ENCODE data around the gene SLC48A1.
A peak's percentile ranks its signal among the peaks of the same experiment; 100 is the strongest.

Gene SLC48A1

DNA sequence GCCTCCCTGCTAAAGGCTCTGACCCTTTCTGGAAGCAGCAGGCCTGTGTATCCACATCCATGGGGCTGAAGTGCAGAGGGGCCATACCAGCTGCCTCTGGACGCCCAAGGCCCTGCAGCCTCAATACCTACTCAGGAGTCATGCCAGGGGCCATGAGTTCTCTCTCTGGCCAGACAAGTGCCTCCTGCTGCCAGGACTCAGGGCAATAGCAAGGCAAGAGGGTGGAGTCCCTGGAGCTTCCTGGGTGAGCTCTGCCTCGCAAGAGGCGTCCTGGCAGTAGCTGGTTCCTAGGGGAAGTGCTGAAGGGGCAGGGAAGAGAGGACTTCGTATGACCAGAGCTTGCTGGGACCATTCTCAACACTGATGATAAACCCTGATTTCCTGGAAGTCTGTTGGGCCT is 36.8 kb upstream of the SLC48A1 start:
- ATAC-seq: no peak
- TF ChIP-seq ZC3H10 (CRISPR knock-in tag; IDR thresholded peaks at IDR 0.05) (no peak), ZNF70 (CRISPR knock-in tag; IDR thresholded peaks at IDR 0.05) (no peak), ZNF8 (CRISPR knock-in tag; IDR thresholded peaks at IDR 0.05) (no peak), RARB (CRISPR knock-in tag; IDR thresholded peaks at IDR 0.05) (no peak), ZFP30 (CRISPR knock-in tag; IDR thresholded peaks at IDR 0.05) (no peak), ZFP3 (CRISPR knock-in tag; IDR thresholded peaks at IDR 0.05) (no peak), ZNF565 (CRISPR knock-in tag; conservative IDR thresholded peaks at IDR 0.05; ENCODE audit: low read depth) (no peak), BACH2 (CRISPR knock-in tag; IDR thresholded peaks at IDR 0.05; ENCODE audit: borderline replicate concordance) (no peak)
- TF ChIP-seq, protein P1, sequence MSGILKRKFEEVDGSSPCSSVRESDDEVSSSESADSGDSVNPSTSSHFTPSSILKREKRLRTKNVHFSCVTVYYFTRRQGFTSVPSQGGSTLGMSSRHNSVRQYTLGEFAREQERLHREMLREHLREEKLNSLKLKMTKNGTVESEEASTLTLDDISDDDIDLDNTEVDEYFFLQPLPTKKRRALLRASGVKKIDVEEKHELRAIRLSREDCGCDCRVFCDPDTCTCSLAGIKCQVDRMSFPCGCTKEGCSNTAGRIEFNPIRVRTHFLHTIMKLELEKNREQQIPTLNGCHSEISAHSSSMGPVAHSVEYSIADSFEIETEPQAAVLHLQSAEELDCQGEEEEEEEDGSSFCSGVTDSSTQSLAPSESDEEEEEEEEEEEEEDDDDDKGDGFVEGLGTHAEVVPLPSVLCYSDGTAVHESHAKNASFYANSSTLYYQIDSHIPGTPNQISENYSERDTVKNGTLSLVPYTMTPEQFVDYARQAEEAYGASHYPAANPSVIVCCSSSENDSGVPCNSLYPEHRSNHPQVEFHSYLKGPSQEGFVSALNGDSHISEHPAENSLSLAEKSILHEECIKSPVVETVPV (CRISPR knock-in tag; IDR thresholded peaks at IDR 0.05): no peak
- TF ChIP-seq, protein P2, sequence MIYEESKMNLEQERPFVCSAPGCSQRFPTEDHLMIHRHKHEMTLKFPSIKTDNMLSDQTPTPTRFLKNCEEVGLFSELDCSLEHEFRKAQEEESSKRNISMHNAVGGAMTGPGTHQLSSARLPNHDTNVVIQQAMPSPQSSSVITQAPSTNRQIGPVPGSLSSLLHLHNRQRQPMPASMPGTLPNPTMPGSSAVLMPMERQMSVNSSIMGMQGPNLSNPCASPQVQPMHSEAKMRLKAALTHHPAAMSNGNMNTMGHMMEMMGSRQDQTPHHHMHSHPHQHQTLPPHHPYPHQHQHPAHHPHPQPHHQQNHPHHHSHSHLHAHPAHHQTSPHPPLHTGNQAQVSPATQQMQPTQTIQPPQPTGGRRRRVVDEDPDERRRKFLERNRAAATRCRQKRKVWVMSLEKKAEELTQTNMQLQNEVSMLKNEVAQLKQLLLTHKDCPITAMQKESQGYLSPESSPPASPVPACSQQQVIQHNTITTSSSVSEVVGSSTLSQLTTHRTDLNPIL (CRISPR knock-in tag; IDR thresholded peaks at IDR 0.05; ENCODE audit: low read depth): no peak

DNA sequence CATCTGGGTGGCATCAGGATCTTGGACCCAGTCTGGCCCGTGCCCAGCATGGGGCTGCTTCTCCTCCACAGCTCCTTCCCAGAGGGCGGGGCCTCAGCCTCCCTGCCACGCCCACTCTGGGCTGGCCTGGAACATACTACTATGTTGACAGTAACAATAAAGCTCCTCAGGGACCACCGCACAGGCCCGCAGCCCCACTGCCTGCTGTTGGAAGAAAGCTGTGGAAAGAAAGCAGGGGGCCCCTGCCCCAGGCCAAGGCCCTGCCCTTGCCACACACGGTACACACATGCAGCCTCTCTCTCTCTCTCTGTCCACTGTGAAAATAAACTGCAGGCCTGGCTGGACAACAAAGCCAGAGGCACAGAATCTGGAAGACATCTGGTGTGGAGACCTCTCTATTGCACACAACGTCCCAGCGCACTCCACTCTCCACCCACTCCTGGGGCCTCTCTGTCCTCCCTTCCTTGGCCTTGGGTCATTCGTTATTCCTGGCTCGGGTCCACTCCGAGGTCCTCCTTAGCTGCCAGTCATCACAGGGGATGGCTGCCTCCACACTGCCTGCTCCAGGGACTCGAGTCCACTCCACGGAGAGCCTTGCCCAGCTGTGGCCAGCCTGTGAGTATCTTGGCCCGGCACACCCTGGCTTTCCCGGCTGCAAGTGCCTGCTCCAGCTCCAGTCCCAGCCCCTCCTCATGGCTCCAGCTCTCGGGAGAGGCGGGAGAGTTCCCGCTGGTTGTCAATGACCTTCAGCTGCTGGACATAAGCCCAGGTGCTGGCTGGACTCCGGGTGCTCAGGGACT is 36.0 kb upstream of the SLC48A1 start:
- peak; percentile 50 for ATAC-seq
- TF ChIP-seq ZNF70 (CRISPR knock-in tag; IDR thresholded peaks at IDR 0.05) (peak; percentile 97), TCF4 (CRISPR knock-in tag; IDR thresholded peaks at IDR 0.05; ENCODE audit: borderline replicate concordance) (peak; percentile 93), BACH2 (CRISPR knock-in tag; IDR thresholded peaks at IDR 0.05; ENCODE audit: borderline replicate concordance) (no peak), OSR1 (CRISPR knock-in tag; IDR thresholded peaks at IDR 0.05) (no peak)
- TF ChIP-seq, protein P3, sequence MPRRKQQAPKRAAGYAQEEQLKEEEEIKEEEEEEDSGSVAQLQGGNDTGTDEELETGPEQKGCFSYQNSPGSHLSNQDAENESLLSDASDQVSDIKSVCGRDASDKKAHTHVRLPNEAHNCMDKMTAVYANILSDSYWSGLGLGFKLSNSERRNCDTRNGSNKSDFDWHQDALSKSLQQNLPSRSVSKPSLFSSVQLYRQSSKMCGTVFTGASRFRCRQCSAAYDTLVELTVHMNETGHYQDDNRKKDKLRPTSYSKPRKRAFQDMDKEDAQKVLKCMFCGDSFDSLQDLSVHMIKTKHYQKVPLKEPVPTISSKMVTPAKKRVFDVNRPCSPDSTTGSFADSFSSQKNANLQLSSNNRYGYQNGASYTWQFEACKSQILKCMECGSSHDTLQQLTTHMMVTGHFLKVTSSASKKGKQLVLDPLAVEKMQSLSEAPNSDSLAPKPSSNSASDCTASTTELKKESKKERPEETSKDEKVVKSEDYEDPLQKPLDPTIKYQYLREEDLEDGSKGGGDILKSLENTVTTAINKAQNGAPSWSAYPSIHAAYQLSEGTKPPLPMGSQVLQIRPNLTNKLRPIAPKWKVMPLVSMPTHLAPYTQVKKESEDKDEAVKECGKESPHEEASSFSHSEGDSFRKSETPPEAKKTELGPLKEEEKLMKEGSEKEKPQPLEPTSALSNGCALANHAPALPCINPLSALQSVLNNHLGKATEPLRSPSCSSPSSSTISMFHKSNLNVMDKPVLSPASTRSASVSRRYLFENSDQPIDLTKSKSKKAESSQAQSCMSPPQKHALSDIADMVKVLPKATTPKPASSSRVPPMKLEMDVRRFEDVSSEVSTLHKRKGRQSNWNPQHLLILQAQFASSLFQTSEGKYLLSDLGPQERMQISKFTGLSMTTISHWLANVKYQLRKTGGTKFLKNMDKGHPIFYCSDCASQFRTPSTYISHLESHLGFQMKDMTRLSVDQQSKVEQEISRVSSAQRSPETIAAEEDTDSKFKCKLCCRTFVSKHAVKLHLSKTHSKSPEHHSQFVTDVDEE (CRISPR knock-in tag; IDR thresholded peaks at IDR 0.05): no peak
- TF ChIP-seq, protein P2 (CRISPR knock-in tag; IDR thresholded peaks at IDR 0.05; ENCODE audit: low read depth): no peak

DNA sequence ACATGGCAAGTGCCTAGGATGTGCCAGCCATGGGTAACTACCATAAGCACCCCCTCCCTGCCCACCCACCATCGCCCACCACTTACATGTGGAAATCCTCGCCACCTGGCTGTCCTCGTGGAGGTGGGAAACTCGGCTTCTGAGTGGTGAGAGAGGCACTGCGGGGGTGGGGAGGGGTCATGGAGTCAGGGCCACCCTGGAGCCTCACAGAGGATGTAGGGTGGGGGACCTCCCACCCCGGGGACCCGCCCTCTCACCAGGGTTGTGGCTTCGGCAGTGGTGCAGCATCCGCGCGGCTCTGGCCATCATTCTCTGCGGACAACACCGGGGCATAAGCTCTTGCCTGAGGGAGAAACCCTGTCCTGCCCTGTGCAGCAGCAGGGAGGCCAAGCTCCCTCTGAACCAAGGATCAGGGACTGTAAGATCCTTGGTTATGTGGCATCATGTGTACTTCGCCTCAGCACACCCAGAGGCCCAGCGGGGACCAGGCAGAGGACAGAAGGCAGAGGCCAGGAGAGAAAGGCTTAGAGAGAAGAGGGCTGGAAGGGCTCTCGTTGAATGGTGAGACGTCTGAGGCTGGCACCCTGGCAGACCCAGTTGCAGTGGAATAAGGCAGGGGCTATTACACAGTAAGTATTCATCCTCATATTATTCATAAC is 35.0 kb upstream of the SLC48A1 start:
- ATAC-seq: no peak
- TF ChIP-seq ZC3H10 (CRISPR knock-in tag; IDR thresholded peaks at IDR 0.05) (no peak), SNAI2 (CRISPR knock-in tag; IDR thresholded peaks at IDR 0.05) (no peak), ESRRG (CRISPR knock-in tag; IDR thresholded peaks at IDR 0.05) (no peak), CSDC2 (CRISPR knock-in tag; IDR thresholded peaks at IDR 0.05) (no peak), ZNF70 (CRISPR knock-in tag; IDR thresholded peaks at IDR 0.05) (no peak), ZNF565 (CRISPR knock-in tag; conservative IDR thresholded peaks at IDR 0.05; ENCODE audit: low read depth) (no peak), RARB (CRISPR knock-in tag; IDR thresholded peaks at IDR 0.05) (no peak), PPARA (CRISPR knock-in tag; IDR thresholded peaks at IDR 0.05; ENCODE audit: borderline replicate concordance) (no peak), ZFP30 (CRISPR knock-in tag; IDR thresholded peaks at IDR 0.05) (no peak), OSR1 (CRISPR knock-in tag; IDR thresholded peaks at IDR 0.05) (no peak), BACH2 (CRISPR knock-in tag; IDR thresholded peaks at IDR 0.05; ENCODE audit: borderline replicate concordance) (no peak), ZNF8 (CRISPR knock-in tag; IDR thresholded peaks at IDR 0.05) (no peak)
- TF ChIP-seq, protein P4, sequence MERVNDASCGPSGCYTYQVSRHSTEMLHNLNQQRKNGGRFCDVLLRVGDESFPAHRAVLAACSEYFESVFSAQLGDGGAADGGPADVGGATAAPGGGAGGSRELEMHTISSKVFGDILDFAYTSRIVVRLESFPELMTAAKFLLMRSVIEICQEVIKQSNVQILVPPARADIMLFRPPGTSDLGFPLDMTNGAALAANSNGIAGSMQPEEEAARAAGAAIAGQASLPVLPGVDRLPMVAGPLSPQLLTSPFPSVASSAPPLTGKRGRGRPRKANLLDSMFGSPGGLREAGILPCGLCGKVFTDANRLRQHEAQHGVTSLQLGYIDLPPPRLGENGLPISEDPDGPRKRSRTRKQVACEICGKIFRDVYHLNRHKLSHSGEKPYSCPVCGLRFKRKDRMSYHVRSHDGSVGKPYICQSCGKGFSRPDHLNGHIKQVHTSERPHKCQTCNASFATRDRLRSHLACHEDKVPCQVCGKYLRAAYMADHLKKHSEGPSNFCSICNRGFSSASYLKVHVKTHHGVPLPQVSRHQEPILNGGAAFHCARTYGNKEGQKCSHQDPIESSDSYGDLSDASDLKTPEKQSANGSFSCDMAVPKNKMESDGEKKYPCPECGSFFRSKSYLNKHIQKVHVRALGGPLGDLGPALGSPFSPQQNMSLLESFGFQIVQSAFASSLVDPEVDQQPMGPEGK (CRISPR knock-in tag; IDR thresholded peaks at IDR 0.05; ENCODE audit: borderline replicate concordance): no peak
- TF ChIP-seq, protein P5, sequence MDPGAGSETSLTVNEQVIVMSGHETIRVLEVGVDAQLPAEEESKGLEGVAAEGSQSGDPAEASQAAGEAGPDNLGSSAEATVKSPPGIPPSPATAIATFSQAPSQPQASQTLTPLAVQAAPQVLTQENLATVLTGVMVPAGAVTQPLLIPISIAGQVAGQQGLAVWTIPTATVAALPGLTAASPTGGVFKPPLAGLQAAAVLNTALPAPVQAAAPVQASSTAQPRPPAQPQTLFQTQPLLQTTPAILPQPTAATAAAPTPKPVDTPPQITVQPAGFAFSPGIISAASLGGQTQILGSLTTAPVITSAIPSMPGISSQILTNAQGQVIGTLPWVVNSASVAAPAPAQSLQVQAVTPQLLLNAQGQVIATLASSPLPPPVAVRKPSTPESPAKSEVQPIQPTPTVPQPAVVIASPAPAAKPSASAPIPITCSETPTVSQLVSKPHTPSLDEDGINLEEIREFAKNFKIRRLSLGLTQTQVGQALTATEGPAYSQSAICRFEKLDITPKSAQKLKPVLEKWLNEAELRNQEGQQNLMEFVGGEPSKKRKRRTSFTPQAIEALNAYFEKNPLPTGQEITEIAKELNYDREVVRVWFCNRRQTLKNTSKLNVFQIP (CRISPR knock-in tag; IDR thresholded peaks at IDR 0.05; ENCODE audit: borderline replicate concordance, low read depth): no peak
- TF ChIP-seq, protein P2 (CRISPR knock-in tag; IDR thresholded peaks at IDR 0.05; ENCODE audit: low read depth): no peak

Data from SK-N-SH treated with all-trans-retinoic acid at 6 μM for 48 hours (cell line).